GM18499 (cell line): Measurements from ENCODE around the gene NKPD1.

Experiments
- ATAC-seq: cut with Tn5 transposase; IDR thresholded peaks from one replicate; pipeline ENCODE4 v1.9.1; 2021; ENCODE audit warnings: moderate number of reproducible peaks; ENCODE audit not compliant: insufficient read depth, unreplicated experiment

NKPD1 gene

GRCh38 chr19:45173816-45174215 is 13.0 kb upstream of the NKPD1 start:
- no peak for ATAC-seq

- ATAC-seq: no peak
These were observed 11.9 kb upstream of the NKPD1 start for GRCh38 chr19:45172611-45173208.

- no peak for ATAC-seq
These were observed 11.4 kb upstream of the NKPD1 start for GRCh38 chr19:45172173-45172572.

GRCh38 chr19:45171211-45171623 is 10.4 kb upstream of the NKPD1 start:
- no peak for ATAC-seq

GRCh38 chr19:45170146-45171106 is 9.6 kb upstream of the NKPD1 start:
- ATAC-seq: no peak

GRCh38 chr19:45169602-45170001 is 8.8 kb upstream of the NKPD1 start:
- ATAC-seq: no peak

GRCh38 chr19:45168767-45169351 is 8.1 kb upstream of the NKPD1 start:
- ATAC-seq: no peak

- ATAC-seq: no peak
These were observed 6.0 kb upstream of the NKPD1 start for GRCh38 chr19:45166723-45167252.

- no peak for ATAC-seq
These were observed 4.0 kb upstream of the NKPD1 start for GRCh38 chr19:45164577-45165335.

- no peak for ATAC-seq
These were observed 3.1 kb upstream of the NKPD1 start for GRCh38 chr19:45163751-45164460.

- ATAC-seq: no peak
These were observed 2.4 kb upstream of the NKPD1 start for GRCh38 chr19:45163156-45163555.

GRCh38 chr19:45162608-45163143 is 1.9 kb upstream of the NKPD1 start:
- ATAC-seq: no peak

GRCh38 chr19:45161738-45162607 is 1.2 kb upstream of the NKPD1 start:
- no peak for ATAC-seq

- no peak for ATAC-seq
These were observed 834 bp downstream of the NKPD1 start for GRCh38 chr19:45159971-45160324.

- ATAC-seq: no peak
These were observed 1.4 kb downstream of the NKPD1 start for GRCh38 chr19:45159210-45159970.

- ATAC-seq: no peak
These were observed 2.1 kb downstream of the NKPD1 start for GRCh38 chr19:45158503-45159209.

- ATAC-seq: no peak
These were observed 4.0 kb downstream of the NKPD1 start for GRCh38 chr19:45156751-45157150.
